Lower lobe of right lung (tissue), 2 donors: Measurements from ENCODE around the gene EIF2S2. TPM values are rescaled to one million over a fixed set of nuclear protein-coding genes. Genes with fewer than 3 reads are reported as not detected.

ENCODE experiments used
- ATAC-seq, 2 donors: fragments of 200-7000 bp; cut with Tn5 transposase; one replicate each; pipeline ENCODE4 v1.9.1; 2020 to 2022; ENCODE audit warnings: mild to moderate bottlenecking in 2 of 2, moderate library complexity in 2 of 2
- DNase-seq: peaks from one replicate; pipeline ENCODE4 v3.0.0-alpha.2; 2020
- H3K27ac ChIP-seq: fragments of 200-600 bp; one replicate; pipeline ENCODE4 v1.8.0; 2022
- H3K27me3 ChIP-seq: fragments of 200-600 bp; one replicate; pipeline ENCODE4 v1.8.0; 2022; ENCODE audit warnings: low read depth
- H3K36me3 ChIP-seq: fragments of 200-600 bp; one replicate; pipeline ENCODE4 v1.8.0; 2022; ENCODE audit warnings: mild to moderate bottlenecking
- H3K4me1 ChIP-seq: fragments of 200-600 bp; one replicate; pipeline ENCODE4 v1.8.0; 2022
- H3K4me3 ChIP-seq: fragments of 200-600 bp; one replicate; pipeline ENCODE4 v1.8.0; 2022; ENCODE audit warnings: mild to moderate bottlenecking
- H3K9me3 ChIP-seq: fragments of 200-600 bp; one replicate; pipeline ENCODE4 v1.8.0; 2022
- CTCF ChIP-seq: fragments of 200-600 bp; IDR thresholded peaks from one replicate; pipeline ENCODE4 v1.8.0; 2022; ENCODE audit warnings: antibody characterized with exemption, mild to moderate bottlenecking
- intact Hi-C: fragments of 100-400 bp; cut with DNase I; formaldehyde crosslinking; loops from one replicate; pipeline ENCODE4 v1.11.0; 2022
- total RNA-seq: library from RNA; stranded (reverse); fragmentation: NEBNext Ultra II Directional; extraction: Animal tissue kit (Norgen Biotek cat#: 25700); gene quantifications from one replicate; pipeline ENCODE4 v1.2.1, GENCODE V29; 2021
- donor health status: DM: no; HTN: yes; CAD: no; lungs with severe emphysema.

The EIF2S2 gene
- total RNA-seq, 1 donor from 2014 or later: 50.3 TPM

GRCh38 chr20:34122274-34122980 lies 10.4 kb upstream of the EIF2S2 start:
- no peak for DNase-seq
- no peaks in the 10 kb centered on the region for H3K4me1 ChIP-seq

GRCh38 chr20:34120213-34120612 lies 8.2 kb upstream of the EIF2S2 start:
- TF ChIP-seq CTCF: no peak
- H3K4me3 ChIP-seq: no peak overlapping the region
- H3K27me3 ChIP-seq: no peaks in the 10 kb centered on the region
- no peaks in the 10 kb centered on the region for H3K36me3 ChIP-seq
- H3K27ac ChIP-seq: no peak overlapping the region
- ATAC-seq: no peak
- no peak for DNase-seq
- intact Hi-C loops: no loop called here
- no peaks in the 10 kb centered on the region for H3K9me3 ChIP-seq
- no peaks in the 10 kb centered on the region for H3K4me1 ChIP-seq

More at GRCh38 chr20:34122274-34122980, 10.4 kb upstream of the EIF2S2 start:
- H3K27me3 ChIP-seq: no peaks in the 10 kb centered on the region
- no peak overlapping the region for H3K27ac ChIP-seq
- no peaks in the 10 kb centered on the region for H3K9me3 ChIP-seq
- H3K4me3 ChIP-seq: no peak overlapping the region
- no peak for TF ChIP-seq CTCF
- intact Hi-C loops: no loop called here
- no peaks in the 10 kb centered on the region for H3K36me3 ChIP-seq
- ATAC-seq: no peak

GRCh38 chr20:34115232-34115631 lies 3.2 kb upstream of the EIF2S2 start:
- Histone ChIP-seq H3K36me3 (no peaks in the 10 kb centered on the region), H3K27me3 (no peaks in the 10 kb centered on the region), H3K4me1 (peaks cover 14% of the 10 kb centered on the region), H3K27ac (no peak overlapping the region), H3K9me3 (no peaks in the 10 kb centered on the region), H3K4me3 (no peak overlapping the region)
- no peak for TF ChIP-seq CTCF
- ATAC-seq: no peak
- DNase-seq: no peak
- intact Hi-C loops: no loop called here

- Histone ChIP-seq H3K9me3 (no peaks in the 10 kb centered on the region), H3K27me3 (no peaks in the 10 kb centered on the region), H3K4me3 (no peak overlapping the region), H3K4me1 (peaks cover 18% of the 10 kb centered on the region), H3K27ac (no peak overlapping the region), H3K36me3 (peaks cover 3% of the 10 kb centered on the region)
- intact Hi-C loops: no loop called here
- no peak for TF ChIP-seq CTCF
- no peak for ATAC-seq
- DNase-seq: no peak
These were observed 2.8 kb upstream of the EIF2S2 start for GRCh38 chr20:34114809-34115208.

- Histone ChIP-seq H3K36me3 (peaks cover 19% of the 10 kb centered on the region), H3K4me1 (peaks cover 40% of the 10 kb centered on the region), H3K9me3 (no peaks in the 10 kb centered on the region), H3K4me3 (peak overlapping the region; percentile 96), H3K27me3 (no peaks in the 10 kb centered on the region), H3K27ac (peak overlapping the region; percentile 99)
- DNase-seq: no peak
- TF ChIP-seq CTCF: no peak
- intact Hi-C loops: no loop called here
- peak in 1 of 2 donors; percentile 1 for ATAC-seq
These were observed 608 bp upstream of the EIF2S2 start for GRCh38 chr20:34112600-34113101.
